ENCODE data around the gene TST. TPM values are rescaled to one million over a fixed set of nuclear protein-coding genes. Genes with fewer than 3 reads are reported as not detected.
A peak's percentile ranks its signal among the peaks of the same experiment; 100 is the strongest.

Gene TST
- total and polyA plus RNA-seq, 7 donors = 18.4 to 46.9 (median 24.1) TPM

DNA sequence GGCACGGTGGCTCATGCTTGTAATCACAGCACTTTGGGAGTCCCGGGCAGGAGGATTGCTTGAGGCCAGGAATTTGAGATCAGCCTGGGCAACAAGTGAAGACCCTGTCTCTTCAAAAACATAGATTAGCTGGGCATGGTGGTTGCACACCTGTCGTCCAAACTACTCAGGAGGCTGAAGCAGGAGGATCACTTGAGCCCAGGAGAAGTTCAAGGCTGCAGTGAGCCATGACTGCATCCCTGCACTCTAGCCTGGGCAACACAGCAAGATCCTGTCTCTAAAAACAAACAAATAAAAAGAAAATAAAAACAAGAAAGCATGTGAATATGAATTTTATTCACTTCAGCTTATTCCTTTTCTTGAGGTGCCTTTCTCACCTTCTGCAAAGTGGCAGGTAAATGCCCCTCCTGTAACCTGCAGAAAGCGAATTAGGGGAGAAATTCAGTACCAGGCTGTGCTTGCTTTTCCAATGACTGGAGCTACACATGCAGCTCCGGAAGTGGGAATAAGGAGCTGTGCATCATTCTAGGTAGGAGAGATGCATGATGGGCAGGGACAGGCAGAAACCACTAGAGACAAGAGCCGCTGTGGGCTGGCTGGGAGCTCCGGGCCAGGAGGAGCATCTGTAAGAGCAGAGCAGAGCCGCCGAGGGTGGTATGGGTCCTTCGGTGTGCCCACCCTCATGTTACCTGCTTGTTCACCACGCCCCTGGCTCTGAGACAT lies 17.6 kb upstream of the TST start:
- TF ChIP-seq, protein P1, sequence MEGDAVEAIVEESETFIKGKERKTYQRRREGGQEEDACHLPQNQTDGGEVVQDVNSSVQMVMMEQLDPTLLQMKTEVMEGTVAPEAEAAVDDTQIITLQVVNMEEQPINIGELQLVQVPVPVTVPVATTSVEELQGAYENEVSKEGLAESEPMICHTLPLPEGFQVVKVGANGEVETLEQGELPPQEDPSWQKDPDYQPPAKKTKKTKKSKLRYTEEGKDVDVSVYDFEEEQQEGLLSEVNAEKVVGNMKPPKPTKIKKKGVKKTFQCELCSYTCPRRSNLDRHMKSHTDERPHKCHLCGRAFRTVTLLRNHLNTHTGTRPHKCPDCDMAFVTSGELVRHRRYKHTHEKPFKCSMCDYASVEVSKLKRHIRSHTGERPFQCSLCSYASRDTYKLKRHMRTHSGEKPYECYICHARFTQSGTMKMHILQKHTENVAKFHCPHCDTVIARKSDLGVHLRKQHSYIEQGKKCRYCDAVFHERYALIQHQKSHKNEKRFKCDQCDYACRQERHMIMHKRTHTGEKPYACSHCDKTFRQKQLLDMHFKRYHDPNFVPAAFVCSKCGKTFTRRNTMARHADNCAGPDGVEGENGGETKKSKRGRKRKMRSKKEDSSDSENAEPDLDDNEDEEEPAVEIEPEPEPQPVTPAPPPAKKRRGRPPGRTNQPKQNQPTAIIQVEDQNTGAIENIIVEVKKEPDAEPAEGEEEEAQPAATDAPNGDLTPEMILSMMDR (IDR thresholded peaks at IDR 0.05) = no peak
- DNase-seq (no peak), ATAC-seq (no peak)
- Histone ChIP-seq H3K4me3 (no peak overlapping the region), H3K4me1 (no peaks in the 10 kb centered on the region), H3K36me3 (ENCODE audit: insufficient read depth in 1 of 2, low read depth in 1 of 2) (no peaks in the 10 kb centered on the region), H3K27ac (no peak overlapping the region), H3K9me3 (no peaks in the 10 kb centered on the region), H3K27me3 (ENCODE audit: insufficient read depth in 3 of 3, low read length in 2 of 3) (peaks cover 0 to 41% (median 2%) of the 10 kb centered on the region in 3 donors)
- intact Hi-C loops (cut with DNase I) = no loop called here
- WGBS, 3 donors = 76 to 79% (median 77%) methylated on average over 11 of the region's 11 CpGs

DNA sequence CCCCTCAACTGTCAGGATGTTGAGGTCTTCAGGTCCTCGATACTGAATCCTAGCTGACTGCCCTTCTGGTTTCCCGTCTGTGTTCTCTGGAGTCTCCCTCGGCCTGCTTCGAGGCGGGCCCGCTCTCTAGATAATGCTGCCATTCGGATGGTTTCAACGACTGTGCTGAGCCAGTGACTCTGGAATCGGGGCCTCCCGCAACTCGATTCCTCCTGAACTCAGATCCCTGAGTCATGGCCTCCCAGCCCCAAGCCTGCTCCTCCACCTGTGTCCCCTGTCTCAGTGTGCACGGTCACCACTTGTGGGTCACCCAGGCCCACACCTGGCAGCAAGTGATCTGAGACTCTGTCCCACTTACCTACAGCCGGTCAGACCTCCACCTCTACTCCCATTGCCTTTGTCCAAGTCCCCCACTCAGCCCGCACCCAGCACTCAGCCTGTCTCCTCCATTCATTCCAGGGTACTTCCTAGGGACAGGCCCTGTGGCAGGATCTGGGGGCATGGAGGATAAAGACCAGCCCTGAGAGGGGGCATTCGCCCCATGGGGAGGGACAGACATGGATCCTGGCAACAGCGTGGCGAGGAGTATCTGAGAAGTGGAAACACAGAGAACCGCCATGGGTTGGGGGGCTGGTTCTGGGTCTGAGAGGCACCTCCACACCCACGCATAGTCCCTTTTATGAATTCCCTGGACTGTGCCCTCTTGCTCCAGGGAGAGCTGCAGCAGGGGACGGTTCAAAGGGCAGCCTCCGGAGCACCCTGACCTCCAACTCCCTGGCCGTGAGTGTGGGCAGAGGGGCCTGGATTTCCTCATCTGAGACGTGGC lies 14.6 kb upstream of the TST start:
- DNase-seq (no peak), ATAC-seq (no peak)
- Histone ChIP-seq H3K27ac (no peak overlapping the region), H3K4me1 (no peaks in the 10 kb centered on the region), H3K27me3 (ENCODE audit: insufficient read depth in 3 of 3, low read length in 2 of 3) (peaks cover 0 to 17% (median 2%) of the 10 kb centered on the region in 3 donors), H3K4me3 (no peak overlapping the region), H3K9me3 (no peaks in the 10 kb centered on the region), H3K36me3 (ENCODE audit: insufficient read depth in 1 of 2, low read depth in 1 of 2) (peaks cover 4 to 20% of the 10 kb centered on the region in 2 donors)
- WGBS, 3 donors = 80 to 84% (median 83%) methylated on average over 23 of the region's 23 CpGs
- TF ChIP-seq, protein P1 (IDR thresholded peaks at IDR 0.05) = no peak
- intact Hi-C loops (cut with DNase I) = no loop called here

GRCh38 chr22:37032535-37033460 lies 13.6 kb upstream of the TST start:
- peak; percentile 50 to 76 for DNase-seq

GRCh38 chr22:37032134-37032534 lies 12.9 kb upstream of the TST start:
- peak in 1 of 4 donors; percentile 15 for ATAC-seq
- Histone ChIP-seq H3K27ac (no peak overlapping the region), H3K9me3 (no peaks in the 10 kb centered on the region), H3K27me3 (ENCODE audit: insufficient read depth in 3 of 3, low read length in 2 of 3) (no peaks in the 10 kb centered on the region), H3K36me3 (ENCODE audit: insufficient read depth in 1 of 2, low read depth in 1 of 2) (peaks cover 4 to 34% of the 10 kb centered on the region in 2 donors), H3K4me1 (no peaks in the 10 kb centered on the region), H3K4me3 (no peak overlapping the region)
- 69 to 89% (median 75%) methylated on average over 2 of the region's 2 CpGs for WGBS, 3 donors
- TF ChIP-seq, protein P1 (IDR thresholded peaks at IDR 0.05) = no peak
- DNase-seq = no peak
- intact Hi-C loops (cut with DNase I) = no loop called here

More at GRCh38 chr22:37032535-37033460, 13.6 kb upstream of the TST start:
- TF ChIP-seq, protein P1 (IDR thresholded peaks at IDR 0.05) = no peak
- peak in 3 of 4 donors; percentile 23 to 67 (median 49) for ATAC-seq
- no peaks in the 10 kb centered on the region for H3K4me1 ChIP-seq
- peaks cover 4 to 27% of the 10 kb centered on the region in 2 donors for H3K36me3 ChIP-seq (ENCODE audit: insufficient read depth in 1 of 2, low read depth in 1 of 2)
- 64 to 75% (median 65%) methylated on average over 18 of the region's 18 CpGs for WGBS, 3 donors
- no peak overlapping the region for H3K4me3 ChIP-seq
- no peaks in the 10 kb centered on the region for H3K9me3 ChIP-seq
- no peak overlapping the region for H3K27ac ChIP-seq
- peaks cover 0 to 6% (median 2%) of the 10 kb centered on the region in 3 donors for H3K27me3 ChIP-seq (ENCODE audit: insufficient read depth in 3 of 3, low read length in 2 of 3)
- intact Hi-C loops (cut with DNase I) = no loop called here

Data from psoas muscle (tissue), 8 donors.